Heart right ventricle (tissue), 16 donors: ENCODE results near the gene CACNA1C. TPM values are rescaled to one million over a fixed set of nuclear protein-coding genes. Genes with fewer than 3 reads are reported as not detected.

Source experiments
- ATAC-seq, 8 donors: fragments of 200-7000 bp; cut with Tn5 transposase; one replicate each; pipeline ENCODE4 v1.9.1; 2020; ENCODE audit warnings: mild to moderate bottlenecking in 8 of 8, moderate library complexity in 8 of 8, moderate number of reproducible peaks in 1 of 8
- DNase-seq, 2 donors: peaks; one replicate each; pipeline ENCODE4 v3.0.0-alpha.2; 2020
- H3K27ac ChIP-seq, 10 donors: fragments of 200-600 bp; sonication (generic) in 2 of 10; one replicate each; pipeline versions ENCODE4 v1.5.0 to v1.8.0; 2020 to 2022; ENCODE audit warnings: mild to moderate bottlenecking in 3 of 10
- H3K27me3 ChIP-seq, 7 donors: fragments of 200-600 bp; one replicate each; pipeline ENCODE4 v1.8.0; 2021 to 2022; ENCODE audit warnings: mild to moderate bottlenecking in 2 of 7
- H3K36me3 ChIP-seq, 9 donors: fragments of 200-600 bp; sonication (generic) in 1 of 9; one replicate each; pipeline versions ENCODE4 v1.5.0 to v1.8.0; 2020 to 2022; ENCODE audit warnings: mild to moderate bottlenecking in 2 of 9
- H3K4me1 ChIP-seq, 9 donors: fragments of 200-600 bp; sonication (generic) in 1 of 9; one replicate each; pipeline versions ENCODE4 v1.5.0 to v1.8.0; 2020 to 2022; ENCODE audit warnings: mild to moderate bottlenecking in 4 of 9
- H3K4me3 ChIP-seq, 10 donors: fragments of 200-600 bp; sonication (generic) in 2 of 10; one replicate each; pipeline versions ENCODE4 v1.5.0 to v1.8.0; 2020 to 2022; ENCODE audit warnings: mild to moderate bottlenecking in 7 of 10, moderate library complexity in 2 of 10
- H3K9me3 ChIP-seq, 11 donors: fragments of 200-600 bp in 10 of 11; sonication (generic) in 2 of 11; one replicate each; pipeline versions ENCODE4 v1.5.0 to v1.8.0; 2013 to 2022; ENCODE audit warnings: mild to moderate bottlenecking in 2 of 11, control low read depth in 1 of 11, moderate library complexity in 1 of 11
- WGBS, 2 donors: extraction: QIAGEN DNeasy Blood & Tissue Kit; methylation state at CpG; one replicate each; pipeline ENCODE4 v1.1.7; 2013; ENCODE audit warnings: inconsistent platforms in 1 of 2; 5-methylcytosine and 5-hydroxymethylcytosine counted together
- intact Hi-C, 10 donors: fragments of 100-400 bp; cut with DNase I; formaldehyde crosslinking; loops; one replicate each; pipeline versions ENCODE4 v1.11.1 to v1.14.2; 2022
- polyA plus RNA-seq, 2 donors: library from polyadenylated mRNA; stranded (reverse); fragments of 200-250 nt; gene quantifications; one replicate each; pipeline ENCODE4 v1.2.3, GENCODE V29; 2013
- total RNA-seq, 10 donors: library from RNA; stranded (reverse); fragmentation: NEBNext Ultra II Directional in 3 of 10; extraction: Animal tissue kit (Norgen Biotek cat#: 25700) in 3 of 10; gene quantifications; one replicate each; pipeline versions ENCODE4 v1.2.1 to v1.2.4, GENCODE V29; 2021 to 2023
- TF ChIP-seq, protein P1 (sequence below), 9 donors: fragments of 200-600 bp; sonication (generic) in 2 of 9; IDR thresholded peaks; one replicate each; pipeline versions ENCODE4 v1.5.0 to v1.8.0; 2021 to 2022; ENCODE audit warnings: antibody characterized with exemption in 9 of 9, mild to moderate bottlenecking in 5 of 9, moderate library complexity in 1 of 9
- donor health status: Arrhythmogenic right ventricular cardiomyopathy.
- donor health status: ischemic (EF 13 %, LVEDD 7.1; RV severe dilation, severe dysfunction).
- donor health status: healthy with polysubstance abuse.
- donor health status: DM: no; HTN: yes; CAD: no.
- donor health status: DM: no; HTN: no; CAD: no.
- donor health status: ischemic (EF 25% LVEDD 6.9; RV normal size, moderate dysfunction).
- donor health status: ischemic (EF 25% LVEDD 5.7; RV mildly dilated, moderate dysfunction).
- donor health status: healthy.
- donor health status: DM: yes; HTN: yes; CAD: no.
- donor health status: Ischemic cardiomyopathy.
- donor health status: ischemic (EF 35%, LVEDD 5.7; RV mildly dilated, moderate dysfunction).
- donor health status: nonischemic (EF 11% LVEDD 7.7; RV severe dilation, severe dysfunction).
- donor health status: DM: yes; HTN: yes; CAD: no.
- donor health status: PGD.
- donor health status: ischemic (EF 29% LVEDD 5.4; RV normal size, mild dysfunction).
- donor health status: nonischemic (EF 23%, LVEDD 6.1; RV moderate dilation, normal function).

The CACNA1C gene
- total and polyA plus RNA-seq, 12 donors, result 19.1 to 222 (median 183) TPM

DNA sequence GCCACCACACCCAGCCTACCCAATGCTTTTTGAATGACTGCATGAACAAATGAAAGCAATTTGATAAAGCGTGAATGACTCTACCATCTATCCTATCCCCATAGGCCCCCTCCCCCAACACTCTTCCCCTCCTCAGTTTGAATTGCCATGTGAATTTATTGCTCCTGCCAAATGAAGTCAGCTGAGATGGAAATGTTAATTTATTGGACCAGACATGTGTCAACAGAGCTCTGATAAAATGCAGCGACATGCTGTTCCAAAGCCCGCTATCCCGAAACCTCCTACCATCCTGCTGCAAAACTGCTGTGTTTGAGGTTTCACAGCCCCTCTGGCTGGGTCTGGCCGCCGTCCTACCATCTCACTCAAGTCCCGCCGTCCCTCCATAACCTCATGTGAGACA lies 360.5 kb downstream of the CACNA1C start:
- TF ChIP-seq, protein P1, sequence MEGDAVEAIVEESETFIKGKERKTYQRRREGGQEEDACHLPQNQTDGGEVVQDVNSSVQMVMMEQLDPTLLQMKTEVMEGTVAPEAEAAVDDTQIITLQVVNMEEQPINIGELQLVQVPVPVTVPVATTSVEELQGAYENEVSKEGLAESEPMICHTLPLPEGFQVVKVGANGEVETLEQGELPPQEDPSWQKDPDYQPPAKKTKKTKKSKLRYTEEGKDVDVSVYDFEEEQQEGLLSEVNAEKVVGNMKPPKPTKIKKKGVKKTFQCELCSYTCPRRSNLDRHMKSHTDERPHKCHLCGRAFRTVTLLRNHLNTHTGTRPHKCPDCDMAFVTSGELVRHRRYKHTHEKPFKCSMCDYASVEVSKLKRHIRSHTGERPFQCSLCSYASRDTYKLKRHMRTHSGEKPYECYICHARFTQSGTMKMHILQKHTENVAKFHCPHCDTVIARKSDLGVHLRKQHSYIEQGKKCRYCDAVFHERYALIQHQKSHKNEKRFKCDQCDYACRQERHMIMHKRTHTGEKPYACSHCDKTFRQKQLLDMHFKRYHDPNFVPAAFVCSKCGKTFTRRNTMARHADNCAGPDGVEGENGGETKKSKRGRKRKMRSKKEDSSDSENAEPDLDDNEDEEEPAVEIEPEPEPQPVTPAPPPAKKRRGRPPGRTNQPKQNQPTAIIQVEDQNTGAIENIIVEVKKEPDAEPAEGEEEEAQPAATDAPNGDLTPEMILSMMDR (IDR thresholded peaks at IDR 0.05), result no peak
- peaks cover 5 to 75% (median 20%) of the 10 kb centered on the region in 9 donors for H3K4me1 ChIP-seq
- H3K27ac ChIP-seq, result no peak overlapping the region
- H3K9me3 ChIP-seq, result no peaks in the 10 kb centered on the region
- 83 to 86% methylated on average over 8 of the region's 8 CpGs for WGBS, 2 donors
- H3K4me3 ChIP-seq, result no peak overlapping the region
- DNase-seq (no peak), ATAC-seq (peak in 1 of 8 donors; percentile 21)
- intact Hi-C loops, result no loop called here
- no peaks in the 10 kb centered on the region for H3K36me3 ChIP-seq
- H3K27me3 ChIP-seq, result no peaks in the 10 kb centered on the region

DNA sequence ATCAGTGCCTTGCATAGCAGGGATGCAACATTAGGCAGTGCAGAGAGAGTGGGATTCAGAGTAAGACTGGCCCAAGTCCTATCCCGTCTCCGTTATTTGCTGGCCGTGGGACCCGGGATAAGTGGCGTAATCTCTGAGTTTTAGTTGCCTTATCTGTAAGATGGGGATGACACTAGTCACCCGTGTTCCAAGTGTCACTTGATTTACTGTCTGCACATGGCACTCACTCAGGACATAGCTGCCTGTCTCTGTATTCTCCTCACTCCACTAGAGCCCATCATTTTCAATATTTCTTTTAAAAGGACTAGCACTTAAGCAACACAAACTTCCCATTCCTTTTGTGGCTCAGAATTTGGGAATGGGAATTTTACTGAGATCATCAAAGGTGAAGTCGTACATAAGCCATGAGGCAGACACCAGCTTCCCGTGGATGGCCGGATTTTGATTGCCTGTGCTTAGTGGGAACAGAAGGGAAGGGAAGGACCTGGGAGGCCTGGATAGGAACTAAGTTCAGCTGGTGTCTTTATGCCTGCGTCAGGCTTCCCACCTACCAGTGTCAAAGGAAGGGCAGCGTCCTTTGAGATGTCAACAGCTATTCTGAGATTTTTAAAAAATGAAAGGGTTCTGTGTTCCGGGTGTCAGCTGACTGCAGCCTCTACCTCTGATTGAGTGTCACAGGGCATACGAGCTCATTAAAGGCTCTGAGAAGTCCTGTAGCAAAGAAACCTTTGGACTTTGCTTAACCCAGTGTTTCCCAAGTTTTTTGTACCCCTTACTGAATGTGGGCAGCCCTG lies 361.4 kb downstream of the CACNA1C start:
- no peak overlapping the region for H3K4me3 ChIP-seq
- H3K9me3 ChIP-seq, result no peaks in the 10 kb centered on the region
- H3K36me3 ChIP-seq, result no peaks in the 10 kb centered on the region
- DNase-seq, result peak in 1 of 2 donors; percentile 34
- peak in 4 of 8 donors; percentile 25 to 62 (median 46) for ATAC-seq
- TF ChIP-seq, protein P1 (IDR thresholded peaks at IDR 0.05), result no peak
- intact Hi-C loops, result no loop called here
- peaks cover 4 to 75% (median 20%) of the 10 kb centered on the region in 9 donors for H3K4me1 ChIP-seq
- peak overlapping the region in 5 of 10 donors; percentile 13 to 60 (median 25) for H3K27ac ChIP-seq
- H3K27me3 ChIP-seq, result no peaks in the 10 kb centered on the region
- 50 to 60% methylated on average over 13 of the region's 13 CpGs for WGBS, 2 donors

DNA sequence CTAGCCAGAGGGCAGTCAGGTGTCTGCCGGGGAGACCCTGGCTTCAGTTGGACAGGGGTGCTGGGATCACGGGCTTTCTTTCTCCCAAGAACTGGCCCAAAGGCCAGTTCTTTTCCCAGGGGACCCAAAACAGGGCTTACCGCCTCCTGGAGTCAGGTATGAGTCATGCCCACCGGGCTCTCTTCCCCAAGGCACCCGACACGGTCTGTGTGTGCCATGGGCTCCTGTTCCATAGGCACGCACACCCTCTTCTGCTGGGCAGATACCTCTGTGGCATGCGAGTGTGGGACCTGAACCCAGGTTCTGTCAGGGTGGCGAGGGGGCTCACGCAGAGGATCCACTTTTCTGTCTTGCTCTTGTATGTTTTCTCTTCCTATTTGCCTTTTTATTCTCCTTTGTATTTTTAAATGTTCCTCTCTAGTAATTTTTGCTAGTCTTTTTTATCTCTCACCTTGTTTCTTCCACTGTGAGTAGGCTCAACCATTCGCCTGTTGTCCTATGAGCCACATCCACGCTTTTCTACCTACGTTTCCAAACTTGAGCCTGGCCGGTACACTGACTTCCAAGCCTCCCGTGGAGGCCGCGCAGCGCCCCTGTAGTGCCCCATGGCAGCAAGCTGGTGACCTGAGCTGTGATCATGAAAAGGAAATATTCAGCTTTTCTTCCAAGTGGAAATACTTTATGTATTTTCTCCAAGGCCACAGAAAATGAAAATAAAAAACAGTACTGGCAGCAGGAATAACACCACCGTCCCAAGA lies 362.2 kb downstream of the CACNA1C start:
- DNase-seq (no peak), ATAC-seq (peak in 2 of 8 donors; percentile 5 to 27)
- no peak overlapping the region for H3K4me3 ChIP-seq
- TF ChIP-seq, protein P1 (IDR thresholded peaks at IDR 0.05), result no peak
- 92 to 95% methylated on average over 19 of the region's 19 CpGs for WGBS, 2 donors
- peak overlapping the region in 4 of 10 donors; percentile 3 to 60 (median 22) for H3K27ac ChIP-seq
- no peaks in the 10 kb centered on the region for H3K27me3 ChIP-seq
- H3K36me3 ChIP-seq, result no peaks in the 10 kb centered on the region
- no peaks in the 10 kb centered on the region for H3K9me3 ChIP-seq
- intact Hi-C loops, result no loop called here
- peaks cover 4 to 72% (median 20%) of the 10 kb centered on the region in 9 donors for H3K4me1 ChIP-seq

DNA sequence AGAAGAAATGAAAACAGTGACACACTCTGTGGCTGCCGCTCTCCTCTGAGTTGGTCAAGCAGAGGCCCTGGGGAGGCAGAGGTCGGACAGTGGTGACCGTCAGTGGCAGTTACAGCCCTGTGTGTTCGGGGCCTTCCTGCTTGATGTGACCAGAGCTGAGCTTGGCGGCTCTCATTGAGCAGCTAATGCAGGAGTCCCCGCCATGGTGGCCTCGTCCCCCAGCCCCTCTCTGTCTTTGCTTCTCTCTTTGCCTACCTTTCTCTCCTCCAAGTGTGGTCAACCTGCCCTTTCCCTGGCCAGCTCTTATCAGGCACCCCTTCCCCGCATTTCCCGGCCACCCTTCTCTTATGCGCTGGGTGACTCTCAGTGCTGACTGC lies 362.8 kb downstream of the CACNA1C start:
- H3K27ac ChIP-seq, result peak overlapping the region in 2 of 10 donors; percentile 30 to 60
- 83 to 84% methylated on average over 10 of the region's 10 CpGs for WGBS, 2 donors
- H3K4me1 ChIP-seq, result peaks cover 4 to 75% (median 20%) of the 10 kb centered on the region in 9 donors

More for the DNA sequence above, 362.8 kb downstream of the CACNA1C start:
- Histone ChIP-seq H3K27me3 (no peaks in the 10 kb centered on the region), H3K36me3 (no peaks in the 10 kb centered on the region), H3K4me3 (no peak overlapping the region), H3K9me3 (no peaks in the 10 kb centered on the region)
- ATAC-seq, result peak in 1 of 8 donors; percentile 16
- intact Hi-C loops, result no loop called here
- DNase-seq, result no peak
- TF ChIP-seq, protein P1 (IDR thresholded peaks at IDR 0.05), result no peak
